Measurements from ENCODE around the gene MAGI2. TPM values are rescaled to one million over a fixed set of nuclear protein-coding genes. Genes with fewer than 3 reads are reported as not detected.

MAGI2 gene
- total RNA-seq, 1 donor from 2014 or later, result 10.7 TPM

DNA sequence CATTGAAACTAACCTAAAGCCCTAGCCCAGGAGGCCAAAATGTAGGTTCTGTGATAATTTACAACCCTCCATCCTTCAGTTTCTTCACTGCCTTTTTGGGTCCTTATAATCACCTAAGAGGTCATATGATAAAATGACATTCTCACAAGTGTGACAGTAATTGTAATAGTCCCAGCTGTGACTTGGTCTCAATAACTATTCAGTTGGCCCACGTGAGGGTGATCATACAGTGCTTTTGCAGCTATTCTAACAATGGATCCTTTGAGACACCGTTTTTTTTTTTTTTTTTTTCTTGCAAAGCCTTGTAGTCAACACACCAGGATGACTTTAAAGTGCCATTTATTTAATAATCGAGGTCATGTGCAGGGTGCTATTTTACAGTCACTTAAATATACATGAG, 894.9 kb downstream of the MAGI2 start:
- Mint-ChIP-seq H3K36me3 (ENCODE audit: unreplicated experiment) (no peaks in the 10 kb centered on the region), H3K27ac (ENCODE audit: unreplicated experiment) (no peak overlapping the region), H3K4me1 (ENCODE audit: unreplicated experiment) (no peaks in the 10 kb centered on the region), H3K9me3 (ENCODE audit: unreplicated experiment) (no peaks in the 10 kb centered on the region), H3K27me3 (ENCODE audit: unreplicated experiment) (peaks cover 4% of the 10 kb centered on the region), H3K4me3 (ENCODE audit: unreplicated experiment) (no peak overlapping the region)
- DNase-seq (ENCODE audit: extremely low spot score, unreplicated experiment), result no peak
- TF ChIP-seq, protein P1, sequence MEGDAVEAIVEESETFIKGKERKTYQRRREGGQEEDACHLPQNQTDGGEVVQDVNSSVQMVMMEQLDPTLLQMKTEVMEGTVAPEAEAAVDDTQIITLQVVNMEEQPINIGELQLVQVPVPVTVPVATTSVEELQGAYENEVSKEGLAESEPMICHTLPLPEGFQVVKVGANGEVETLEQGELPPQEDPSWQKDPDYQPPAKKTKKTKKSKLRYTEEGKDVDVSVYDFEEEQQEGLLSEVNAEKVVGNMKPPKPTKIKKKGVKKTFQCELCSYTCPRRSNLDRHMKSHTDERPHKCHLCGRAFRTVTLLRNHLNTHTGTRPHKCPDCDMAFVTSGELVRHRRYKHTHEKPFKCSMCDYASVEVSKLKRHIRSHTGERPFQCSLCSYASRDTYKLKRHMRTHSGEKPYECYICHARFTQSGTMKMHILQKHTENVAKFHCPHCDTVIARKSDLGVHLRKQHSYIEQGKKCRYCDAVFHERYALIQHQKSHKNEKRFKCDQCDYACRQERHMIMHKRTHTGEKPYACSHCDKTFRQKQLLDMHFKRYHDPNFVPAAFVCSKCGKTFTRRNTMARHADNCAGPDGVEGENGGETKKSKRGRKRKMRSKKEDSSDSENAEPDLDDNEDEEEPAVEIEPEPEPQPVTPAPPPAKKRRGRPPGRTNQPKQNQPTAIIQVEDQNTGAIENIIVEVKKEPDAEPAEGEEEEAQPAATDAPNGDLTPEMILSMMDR (IDR thresholded peaks at IDR 0.05), result no peak

DNA sequence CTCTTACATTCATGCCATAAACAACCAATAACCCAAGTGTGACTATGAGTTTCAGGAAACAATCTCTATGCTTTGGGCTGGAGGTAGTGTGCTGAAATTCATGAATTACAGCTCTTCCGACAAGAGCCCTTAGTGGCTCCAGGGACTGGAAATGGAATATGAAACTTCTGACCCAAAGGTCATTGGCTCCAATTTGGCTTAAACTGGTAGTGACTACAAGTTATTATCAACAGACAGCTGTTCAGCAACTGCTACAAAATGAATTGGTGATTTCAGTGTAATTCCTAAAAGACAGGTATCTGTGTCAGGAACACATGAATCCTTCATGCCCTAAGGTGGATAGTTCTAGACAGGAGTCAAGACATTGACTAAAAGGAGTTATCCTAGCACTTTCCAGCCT, 909.5 kb downstream of the MAGI2 start:
- no peak for DNase-seq (ENCODE audit: extremely low spot score, unreplicated experiment)
- no peaks in the 10 kb centered on the region for H3K36me3 Mint-ChIP-seq (ENCODE audit: unreplicated experiment)
- H3K27me3 Mint-ChIP-seq (ENCODE audit: unreplicated experiment), result no peaks in the 10 kb centered on the region
- TF ChIP-seq, protein P1 (IDR thresholded peaks at IDR 0.05), result no peak
- H3K4me3 Mint-ChIP-seq (ENCODE audit: unreplicated experiment), result no peak overlapping the region
- no peaks in the 10 kb centered on the region for H3K4me1 Mint-ChIP-seq (ENCODE audit: unreplicated experiment)
- H3K9me3 Mint-ChIP-seq (ENCODE audit: unreplicated experiment), result no peaks in the 10 kb centered on the region
- no peak overlapping the region for H3K27ac Mint-ChIP-seq (ENCODE audit: unreplicated experiment)

DNA sequence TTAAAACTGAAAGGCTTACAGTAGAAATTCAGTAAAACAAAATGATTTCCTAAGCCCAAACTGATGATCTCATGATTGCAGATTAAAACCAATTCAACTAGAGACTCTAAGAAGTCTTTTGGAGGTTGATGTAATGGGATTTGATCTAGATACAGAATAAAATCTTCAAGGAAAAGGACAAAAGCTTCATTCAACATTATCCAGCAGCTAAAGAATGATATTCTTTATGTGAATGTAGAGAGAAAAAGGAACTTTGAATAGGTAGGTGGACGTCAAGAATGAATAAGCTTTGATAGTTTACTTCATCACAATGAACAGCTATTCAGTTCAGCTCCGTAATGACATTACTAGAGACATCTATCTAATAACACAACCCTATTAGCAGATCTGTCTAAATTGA, 910.5 kb downstream of the MAGI2 start:
- peaks cover 6% of the 10 kb centered on the region for H3K9me3 Mint-ChIP-seq (ENCODE audit: unreplicated experiment)
- no peak overlapping the region for H3K27ac Mint-ChIP-seq (ENCODE audit: unreplicated experiment)
- H3K27me3 Mint-ChIP-seq (ENCODE audit: unreplicated experiment), result no peaks in the 10 kb centered on the region
- TF ChIP-seq, protein P1 (IDR thresholded peaks at IDR 0.05), result no peak
- H3K4me1 Mint-ChIP-seq (ENCODE audit: unreplicated experiment), result no peaks in the 10 kb centered on the region
- no peak for DNase-seq (ENCODE audit: extremely low spot score, unreplicated experiment)
- H3K36me3 Mint-ChIP-seq (ENCODE audit: unreplicated experiment), result no peaks in the 10 kb centered on the region
- no peak overlapping the region for H3K4me3 Mint-ChIP-seq (ENCODE audit: unreplicated experiment)

DNA sequence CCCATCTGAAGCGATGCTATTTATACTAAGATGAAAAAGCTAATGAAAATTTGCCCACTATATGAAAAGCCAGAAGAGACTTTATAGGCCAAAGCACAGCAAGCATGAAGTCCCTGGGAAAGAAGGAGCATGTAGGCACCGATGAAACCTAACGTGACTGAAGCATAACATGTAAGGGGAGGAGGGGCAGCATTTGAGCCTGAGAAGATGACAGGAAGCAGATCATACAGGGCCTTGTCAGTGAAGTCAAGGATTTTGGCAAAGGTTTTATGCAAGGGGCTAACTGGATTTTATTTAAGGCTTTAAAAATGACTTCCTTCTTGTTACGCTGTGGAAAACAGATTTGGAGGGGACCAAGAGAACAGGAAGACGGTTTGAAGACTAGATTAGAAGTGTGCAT, 910.9 kb downstream of the MAGI2 start:
- no peak overlapping the region for H3K27ac Mint-ChIP-seq (ENCODE audit: unreplicated experiment)
- DNase-seq (ENCODE audit: extremely low spot score, unreplicated experiment), result no peak

DNA sequence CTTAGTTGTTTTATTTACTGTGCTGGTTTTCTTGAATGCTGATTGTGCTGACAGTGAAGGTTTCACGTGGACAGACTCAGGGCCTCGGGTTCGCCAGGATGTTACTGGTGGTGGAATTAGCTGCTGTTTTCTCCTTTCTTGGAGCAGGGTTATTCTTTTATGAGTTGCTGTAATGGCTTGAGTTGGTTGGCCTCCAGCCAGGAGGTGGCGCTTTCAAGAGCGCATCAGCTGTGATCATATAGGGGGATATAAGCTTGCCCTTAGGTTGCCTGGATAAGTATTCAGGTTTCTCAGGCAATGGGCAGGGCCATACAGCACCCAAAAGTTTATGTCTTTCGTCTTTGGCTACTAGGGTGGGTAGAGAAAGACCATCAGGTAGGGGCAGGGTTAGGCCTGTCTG, 913.6 kb downstream of the MAGI2 start:
- no peaks in the 10 kb centered on the region for H3K27me3 Mint-ChIP-seq (ENCODE audit: unreplicated experiment)
- no peaks in the 10 kb centered on the region for H3K4me1 Mint-ChIP-seq (ENCODE audit: unreplicated experiment)
- no peaks in the 10 kb centered on the region for H3K36me3 Mint-ChIP-seq (ENCODE audit: unreplicated experiment)
- no peak for DNase-seq (ENCODE audit: extremely low spot score, unreplicated experiment)
- TF ChIP-seq, protein P1 (IDR thresholded peaks at IDR 0.05), result no peak
- H3K27ac Mint-ChIP-seq (ENCODE audit: unreplicated experiment), result no peak overlapping the region
- H3K9me3 Mint-ChIP-seq (ENCODE audit: unreplicated experiment), result peaks cover 19% of the 10 kb centered on the region
- H3K4me3 Mint-ChIP-seq (ENCODE audit: unreplicated experiment), result no peak overlapping the region

More for the DNA sequence above, 910.9 kb downstream of the MAGI2 start:
- Mint-ChIP-seq H3K36me3 (ENCODE audit: unreplicated experiment) (no peaks in the 10 kb centered on the region), H3K9me3 (ENCODE audit: unreplicated experiment) (peaks cover 10% of the 10 kb centered on the region), H3K4me1 (ENCODE audit: unreplicated experiment) (no peaks in the 10 kb centered on the region), H3K27me3 (ENCODE audit: unreplicated experiment) (no peaks in the 10 kb centered on the region), H3K4me3 (ENCODE audit: unreplicated experiment) (no peak overlapping the region)
- TF ChIP-seq, protein P1 (IDR thresholded peaks at IDR 0.05), result no peak

Measured in osteocyte (in vitro differentiated cells).